T-helper 9 cell (primary cell): Measurements from ENCODE around the gene HSPA1A.
A peak's percentile ranks its signal among the peaks of the same experiment; 100 is the strongest.
"Not testable (repeated sequence)": the region's sequence is repeated elsewhere in the genome, so short reads cannot be mapped to it uniquely, and the experiment has no call there.

Source experiments
- DNase-seq: peaks from one replicate; pipeline ENCODE4 v3.0.0-alpha.2; 2020

The HSPA1A gene

DNA sequence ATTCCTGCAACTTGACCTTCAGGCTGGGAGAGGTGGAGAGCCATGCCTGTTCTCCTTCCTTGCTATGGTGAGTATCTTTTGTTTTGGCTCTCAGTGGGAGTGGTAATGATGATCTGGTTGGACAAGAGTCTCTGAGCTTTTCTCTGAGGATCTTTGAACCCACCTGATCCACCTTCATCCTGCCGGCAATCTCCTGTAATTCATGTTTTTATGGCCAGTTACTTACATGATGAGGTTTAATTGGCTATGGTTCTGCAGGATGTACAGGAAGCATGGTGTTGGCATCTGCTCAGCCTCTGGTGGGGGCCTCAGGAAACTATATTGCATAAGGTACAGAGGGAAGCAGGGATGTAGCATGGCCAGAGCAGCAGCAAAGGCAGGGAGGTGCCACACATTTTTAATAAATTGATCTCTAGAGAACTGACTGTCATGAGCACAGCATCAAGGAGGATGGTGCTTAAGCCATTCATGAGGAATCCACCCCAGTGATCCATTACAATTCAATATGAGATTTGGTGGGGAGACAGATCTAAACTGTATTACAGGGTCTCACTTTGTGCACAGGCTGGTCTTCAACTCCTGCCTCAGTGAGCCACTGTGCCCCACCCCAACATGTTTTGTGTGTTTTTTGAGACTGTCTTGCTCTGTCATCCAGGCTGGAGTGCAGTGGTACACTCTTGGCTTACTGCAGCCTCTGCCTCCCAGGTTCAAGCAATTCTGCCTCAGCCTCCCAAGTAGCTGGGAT is 22.2 kb downstream of the HSPA1A start:
- DNase-seq: no peak

DNA sequence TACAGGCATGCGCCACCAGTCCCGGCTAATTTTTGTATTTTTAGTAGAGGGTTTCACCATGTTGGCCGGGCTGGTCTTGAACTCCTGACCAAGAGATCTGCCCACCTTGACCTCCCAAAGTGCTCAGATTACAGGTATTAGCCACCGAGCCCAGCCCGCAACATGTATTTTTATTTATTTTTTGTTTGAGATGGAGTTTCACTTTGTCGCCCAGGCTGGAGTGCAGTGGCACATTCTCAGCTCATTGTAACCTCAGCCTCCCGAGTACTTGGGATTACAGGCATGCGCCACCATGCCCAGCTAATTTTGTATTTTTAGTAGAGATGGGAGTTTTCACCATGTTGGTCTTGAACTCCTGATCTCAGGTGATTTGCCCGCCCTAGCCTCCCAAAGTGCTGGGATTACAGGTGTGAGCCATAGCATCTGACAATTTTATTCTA is 22.8 kb downstream of the HSPA1A start:
- not testable (repeated sequence) for DNase-seq

- no peak for DNase-seq
Observed at GRCh38 chr6:31838968-31839367, 23.6 kb downstream of the HSPA1A start.

DNA sequence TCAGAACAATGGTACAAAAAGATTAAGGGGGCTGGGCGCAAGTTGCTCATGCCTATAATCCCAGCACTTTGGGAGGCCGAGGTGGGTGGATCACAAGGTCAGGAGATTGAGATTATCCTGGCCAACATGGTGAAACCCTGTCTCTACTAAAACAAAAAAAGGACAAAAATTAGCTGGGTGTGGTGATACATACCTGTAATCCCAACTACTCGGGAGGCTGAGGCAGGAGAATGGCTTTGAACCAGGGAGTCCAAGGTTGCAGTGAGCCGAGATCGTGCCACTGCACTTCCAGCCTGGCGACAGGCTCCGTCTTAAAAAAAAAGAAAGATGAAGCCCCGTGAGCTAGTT is 24.4 kb downstream of the HSPA1A start:
- DNase-seq: not testable (repeated sequence)

- DNase-seq: no peak
Observed at GRCh38 chr6:31842053-31842452, 26.7 kb downstream of the HSPA1A start.

DNA sequence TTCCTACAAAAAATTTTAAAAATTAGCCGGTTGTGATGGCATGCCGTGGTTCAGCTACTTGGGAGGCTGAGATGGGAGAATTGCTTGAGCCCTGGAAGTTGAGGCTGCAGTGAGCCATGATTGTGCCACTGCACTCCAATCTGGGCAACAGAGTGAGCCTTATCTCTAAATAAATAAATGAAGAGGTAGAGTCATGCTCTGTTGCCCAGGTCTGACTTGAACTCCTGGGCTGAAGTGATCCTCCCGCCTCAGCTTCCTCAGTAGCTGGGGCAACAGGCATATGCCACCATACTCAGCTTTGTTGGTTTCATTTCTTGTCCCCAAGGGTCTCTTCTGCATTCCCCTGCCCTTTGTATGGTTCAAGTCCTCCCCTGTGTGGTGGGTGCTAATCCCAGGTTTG is 29.2 kb downstream of the HSPA1A start:
- DNase-seq: no peak

DNA sequence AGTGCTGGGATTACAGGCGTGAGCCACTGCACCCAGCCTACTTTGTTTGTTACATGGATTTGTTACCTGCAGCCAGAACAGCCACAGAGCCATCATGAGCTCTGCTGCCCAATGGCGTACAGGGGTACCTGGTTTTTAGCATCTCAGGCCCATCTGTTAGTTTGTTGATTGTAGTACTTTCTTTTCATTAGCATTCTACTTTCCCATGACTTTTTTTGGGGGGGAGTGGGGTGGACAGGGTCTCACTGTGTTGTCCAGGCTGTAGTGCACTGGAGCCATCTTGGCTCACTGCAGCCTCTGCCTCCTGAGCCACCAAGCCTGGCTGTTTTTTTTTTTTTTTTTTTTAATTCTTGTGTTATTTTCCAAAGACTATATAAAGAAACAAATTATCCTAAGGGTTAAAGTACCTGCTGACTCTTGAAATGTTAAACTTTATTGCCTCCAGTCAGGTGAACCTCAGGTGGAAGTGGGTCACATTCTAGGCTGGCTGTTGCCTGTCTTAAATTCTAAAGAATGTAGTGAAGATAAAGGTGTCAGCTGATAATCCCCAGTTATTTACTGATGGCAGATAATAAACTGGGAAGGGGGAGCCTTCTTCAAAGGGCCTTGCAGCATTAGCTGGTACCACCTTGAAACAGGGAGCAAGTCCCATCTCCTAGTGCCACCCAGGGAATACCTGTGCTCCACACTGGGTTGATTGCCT is 32.1 kb downstream of the HSPA1A start:
- DNase-seq: no peak

DNA sequence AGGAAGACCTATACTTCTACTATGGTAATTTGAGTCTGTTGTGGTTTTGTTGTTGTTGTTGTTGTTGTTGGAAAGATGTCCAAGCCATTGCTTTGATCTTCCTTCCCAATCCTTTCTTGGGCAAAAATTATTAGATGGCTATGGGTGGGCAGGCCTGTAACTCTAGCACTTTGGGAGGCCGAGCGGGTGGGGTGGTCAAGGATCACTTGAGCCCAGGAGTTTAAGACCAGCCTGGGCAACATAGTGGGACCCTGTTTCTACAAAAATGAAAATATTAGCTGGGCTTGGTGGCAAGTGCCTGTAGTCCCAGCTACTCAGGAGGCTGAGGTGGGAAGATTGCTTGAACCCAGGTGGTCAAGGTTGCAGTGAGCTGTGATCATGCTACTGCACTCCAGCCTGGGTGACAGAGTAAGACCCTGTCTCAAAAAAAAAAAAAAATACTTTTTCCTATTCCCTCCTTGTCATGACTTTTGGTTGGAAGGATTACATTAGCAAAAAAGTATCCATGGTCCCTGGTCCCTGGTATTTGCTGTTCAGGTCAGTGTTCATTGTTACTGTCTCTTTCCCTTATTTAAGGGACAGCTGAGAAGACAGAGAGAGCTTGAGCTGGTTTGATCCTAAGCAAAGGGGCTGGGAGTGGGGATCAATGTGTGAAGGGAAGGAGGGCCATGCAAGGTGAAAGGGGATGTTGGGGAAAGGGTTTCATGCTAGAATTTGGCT is 35.6 kb downstream of the HSPA1A start:
- DNase-seq: no peak

DNA sequence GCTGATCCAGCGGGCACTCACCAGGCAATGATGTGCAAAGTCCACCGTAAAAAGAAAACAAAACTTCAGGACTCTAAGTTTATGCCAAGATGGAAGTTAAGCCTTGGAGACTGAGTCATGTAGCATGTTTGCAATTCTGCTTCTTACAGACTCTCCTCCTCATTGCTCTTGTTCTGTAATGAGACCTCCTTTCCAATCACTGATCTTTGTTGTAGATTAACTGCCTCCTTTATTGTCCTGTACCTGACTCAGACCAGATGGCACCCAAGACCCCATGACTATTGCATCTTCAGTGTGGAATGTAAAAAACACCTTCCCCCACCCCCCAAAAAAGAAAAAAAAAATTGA is 36.1 kb downstream of the HSPA1A start:
- no peak for DNase-seq

GRCh38 chr6:31851980-31852718 is 36.8 kb downstream of the HSPA1A start:
- DNase-seq: not testable (repeated sequence)

DNA sequence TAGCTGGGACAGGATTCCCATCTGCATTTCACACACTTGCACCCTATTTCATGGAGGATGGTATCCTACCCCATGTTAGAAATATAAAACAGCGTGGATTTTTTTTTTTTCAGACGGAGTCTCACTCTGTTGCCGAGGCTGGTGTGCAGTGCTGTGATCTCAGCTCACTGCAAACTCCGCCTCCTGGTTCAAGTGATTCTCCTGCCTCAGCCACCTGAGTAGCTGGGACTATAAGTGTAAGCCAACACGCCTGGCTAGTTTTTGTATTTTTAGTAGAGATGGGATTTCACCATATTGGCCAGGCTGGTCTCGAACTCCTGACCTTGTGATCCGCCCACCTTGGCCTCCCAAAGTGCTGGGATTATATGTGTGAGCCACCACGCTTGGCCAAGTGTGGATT is 42.4 kb downstream of the HSPA1A start:
- not testable (repeated sequence) for DNase-seq

DNA sequence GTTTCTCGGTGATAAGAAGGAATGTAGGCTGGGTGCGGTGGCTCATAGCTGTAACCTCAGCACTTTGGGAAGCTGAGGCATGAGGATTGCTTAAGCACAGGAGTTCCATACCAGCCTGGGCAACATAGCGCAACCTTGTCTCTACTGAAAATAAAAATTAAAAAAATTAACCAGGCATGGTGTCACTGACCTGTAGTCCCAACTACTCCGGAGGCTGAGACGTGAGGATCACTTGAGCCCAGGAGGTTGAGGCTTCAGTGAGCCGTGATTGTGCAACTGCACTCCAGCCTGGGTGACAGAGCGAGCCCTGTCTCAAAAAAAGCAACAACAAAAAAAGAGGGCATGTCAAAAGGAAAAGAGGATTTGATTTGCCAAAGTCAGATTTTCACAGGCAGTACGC is 43.4 kb downstream of the HSPA1A start:
- no peak for DNase-seq

DNA sequence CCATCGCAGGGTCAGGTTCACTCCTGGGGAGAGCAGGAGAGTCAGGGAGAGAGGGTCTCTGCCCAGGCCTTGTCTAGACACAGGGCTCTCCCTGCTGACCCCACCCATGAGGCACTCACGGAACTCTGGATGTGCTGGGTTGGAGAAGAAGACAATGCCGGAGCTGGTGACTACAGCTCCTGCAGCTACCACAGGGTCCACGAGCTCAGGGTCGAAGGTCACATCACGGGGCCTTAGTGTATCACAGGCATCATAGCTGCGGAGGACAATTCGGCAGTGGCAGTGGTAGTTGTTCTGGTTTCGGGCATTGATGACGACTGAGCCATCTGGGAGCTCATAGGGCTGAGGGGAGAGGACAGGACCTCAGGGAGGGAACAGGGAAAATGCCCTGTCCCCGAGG is 44.6 kb downstream of the HSPA1A start:
- no peak for DNase-seq

- DNase-seq: no peak
Observed at GRCh38 chr6:31860349-31860748, 45.0 kb downstream of the HSPA1A start.

- DNase-seq: no peak
Observed at GRCh38 chr6:31861150-31861549, 45.8 kb downstream of the HSPA1A start.

DNA sequence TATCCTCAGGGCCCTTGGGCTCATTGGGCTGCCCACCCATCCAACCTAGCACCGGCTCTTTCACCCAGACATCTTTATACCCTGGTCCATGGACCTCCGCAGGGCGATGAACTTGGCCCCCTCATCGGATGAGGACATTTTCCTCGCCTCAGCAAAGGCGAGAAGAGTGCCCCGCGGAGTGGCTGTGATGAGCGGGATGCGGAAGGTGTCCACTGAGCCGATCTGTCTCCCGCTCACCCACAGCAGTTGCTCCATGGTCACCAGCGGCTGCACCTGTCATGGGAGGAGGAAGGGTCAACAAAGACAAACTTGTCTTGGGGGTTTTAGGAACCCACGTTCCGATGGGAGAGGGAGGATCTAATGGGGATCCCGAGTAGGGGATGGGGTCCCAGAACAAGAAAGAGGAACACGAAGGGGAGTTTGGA is 46.6 kb downstream of the HSPA1A start:
- no peak for DNase-seq

DNA sequence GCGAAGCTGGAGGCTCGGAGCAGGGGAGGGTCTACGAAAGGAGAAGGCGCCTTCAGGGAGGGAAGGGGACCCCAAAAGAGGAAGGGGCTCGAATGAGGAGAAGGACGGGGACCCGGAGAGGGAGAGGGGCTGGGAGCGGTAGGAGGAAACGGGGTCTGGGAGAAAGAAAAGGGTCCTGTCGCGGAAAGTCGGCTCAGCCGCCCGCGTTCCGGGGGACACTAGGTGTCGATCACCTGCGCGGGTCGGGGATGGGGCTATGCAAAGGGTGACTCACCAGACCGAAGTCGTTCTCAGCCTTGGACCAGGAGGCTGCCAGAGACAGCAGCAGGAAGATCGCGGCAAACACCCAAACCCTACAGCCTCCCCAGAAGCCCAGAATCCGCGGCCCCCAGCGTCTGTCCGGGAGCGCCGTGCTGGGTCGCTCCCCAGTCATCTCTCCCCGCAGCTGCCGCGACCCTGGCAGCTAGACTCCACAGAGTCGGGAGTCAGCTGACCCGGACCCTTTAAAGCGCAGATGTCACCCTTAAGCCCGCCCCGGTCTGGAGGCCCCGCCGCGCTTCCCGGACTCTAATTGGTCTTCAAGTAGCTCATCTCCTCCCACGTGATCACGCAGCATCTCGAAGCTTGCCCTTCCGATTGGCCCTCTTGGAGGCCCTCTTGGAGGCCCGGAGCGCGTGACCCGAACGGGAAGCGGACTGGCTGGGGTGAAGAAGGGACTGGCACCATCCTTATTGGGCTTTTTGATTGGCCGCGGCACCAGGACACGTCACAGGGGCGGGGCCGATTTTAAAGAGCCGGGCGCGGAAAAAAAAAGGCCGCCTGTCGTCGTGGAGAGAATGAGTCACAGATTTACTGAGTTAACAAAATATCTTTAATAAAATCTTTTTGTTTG is 47.2 kb downstream of the HSPA1A start, which contains the start of gene NEU1:
NEU1 (minus strand) TSS at position 478 of the 892 bp plus-strand sequence; CDS start at position 433, 45 bp downstream.
- peak; percentile 98 for DNase-seq

- not testable (repeated sequence) for DNase-seq
Observed at GRCh38 chr6:31864123-31864562, 48.8 kb downstream of the HSPA1A start.

GRCh38 chr6:31864818-31865204 is 49.5 kb downstream of the HSPA1A start:
- DNase-seq: no peak

DNA sequence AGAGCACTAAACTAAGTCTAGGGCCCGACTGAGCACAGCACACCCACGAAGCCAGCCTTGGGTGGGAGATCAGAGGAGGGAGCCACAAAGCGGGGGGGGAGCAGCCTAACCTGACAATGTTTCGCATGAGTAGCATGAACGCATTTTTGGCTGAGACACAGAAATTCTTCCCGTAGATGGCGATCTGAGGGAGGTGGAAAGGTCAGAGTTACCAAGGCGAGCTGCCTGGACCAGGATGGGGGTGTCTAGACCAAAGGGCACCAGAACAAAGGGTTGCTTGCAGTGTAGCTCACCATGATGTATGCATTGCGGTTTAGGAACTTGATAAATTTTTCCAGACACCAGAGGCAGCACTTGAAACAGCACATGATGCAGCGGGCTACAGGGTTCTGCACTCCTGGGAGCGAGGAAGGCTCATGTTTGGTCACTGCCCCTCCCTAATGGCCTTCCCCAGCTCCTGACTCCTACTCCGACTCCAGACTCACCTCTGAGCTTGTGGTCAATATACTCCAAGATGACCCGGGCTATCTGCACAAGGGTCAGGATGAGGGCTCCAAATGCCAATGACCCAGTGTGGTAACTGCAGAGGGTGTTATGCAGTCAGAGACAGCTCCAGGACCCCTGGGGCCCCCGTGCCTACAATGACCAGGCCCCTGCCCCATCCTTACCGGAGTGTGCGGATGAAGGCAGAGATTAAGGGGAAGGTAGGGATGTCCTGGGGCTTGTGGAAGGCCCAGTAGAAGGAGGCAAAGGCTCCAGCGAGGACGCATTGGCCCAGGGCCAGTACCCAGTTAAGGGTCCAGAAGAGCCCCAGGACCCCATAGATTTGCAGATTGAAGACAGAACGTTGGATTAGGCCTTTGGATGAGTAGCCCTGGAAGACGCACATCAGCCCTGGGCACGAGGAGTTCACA is 50.1 kb downstream of the HSPA1A start:
- no peak for DNase-seq
